OCI-LY7 (cell line): ENCODE measurements around the gene RET. TPM values are rescaled to one million over a fixed set of nuclear protein-coding genes. Genes with fewer than 3 reads are reported as not detected.

Experiments used
- BruUV-seq: library from RNA; stranded (reverse); fragments of 400-500 nt; replicated peaks from 2 replicates; lab custom pipeline; 2021; lab: Mats Ljungman, UMichigan
- CTCF ChIA-PET: fragments of 300-600 bp; sonication (Branson Sonifier 250); formaldehyde crosslinking; loops from one replicate; lab custom pipeline; 2022; ENCODE audit warnings: antibody characterized with exemption; ENCODE audit not compliant: unreplicated experiment; lab: Charles Lee
- POLR2A ChIA-PET: fragments of 300-600 bp; sonication (Branson Sonifier 250); formaldehyde crosslinking; loops from one replicate; lab custom pipeline; 2022; ENCODE audit warnings: antibody characterized with exemption; lab: Charles Lee
- DNase-seq: peaks from one replicate; pipeline ENCODE4 v3.0.0-alpha.2; 2015; ENCODE audit warnings: low spot score
- H2AFZ ChIP-seq: fragments of 200-600 bp; sonication (generic), shearing (Covaris generic); 2 replicates; pipeline ENCODE4 v1.6.1; 2014; ENCODE audit warnings: mild to moderate bottlenecking, antibody characterized with exemption, low read length, moderate library complexity
- H3K27ac ChIP-seq: fragments of 200-600 bp; sonication (generic); 2 replicates; pipeline ENCODE4 v1.5.1; 2014; ENCODE audit warnings: mixed run types, low read depth, mild to moderate bottlenecking, moderate library complexity, low read length, inconsistent platforms; ENCODE audit not compliant: poor library complexity, severe bottlenecking
- H3K36me3 ChIP-seq: fragments of 200-600 bp; sonication (generic); 2 replicates; pipeline ENCODE4 v1.6.1; 2014; ENCODE audit warnings: mild to moderate bottlenecking, antibody characterized with exemption, low read length, moderate library complexity, mixed read lengths; ENCODE audit not compliant: insufficient read depth
- H3K4me1 ChIP-seq: fragments of 200-600 bp; sonication (generic); 2 replicates; pipeline ENCODE4 v1.5.1; 2014; ENCODE audit warnings: mild to moderate bottlenecking, low read length; ENCODE audit not compliant: insufficient read depth, poor library complexity, severe bottlenecking
- H3K4me2 ChIP-seq: fragments of 200-600 bp; sonication (generic); 2 replicates; pipeline ENCODE4 v1.6.1; 2014; ENCODE audit warnings: mild to moderate bottlenecking, low read length
- H3K4me3 ChIP-seq: fragments of 200-600 bp; sonication (generic); 2 replicates; pipeline ENCODE4 v1.5.1; 2014; ENCODE audit warnings: mild to moderate bottlenecking, low read depth, low read length; ENCODE audit not compliant: poor library complexity, severe bottlenecking
- H3K79me2 ChIP-seq: fragments of 200-600 bp; sonication (generic); 2 replicates; pipeline ENCODE4 v1.6.1; 2016; ENCODE audit warnings: low read depth, mild to moderate bottlenecking, low read length, moderate library complexity, mixed read lengths; ENCODE audit not compliant: insufficient read depth
- H3K9me2 ChIP-seq: fragments of 200-600 bp; sonication (generic); 2 replicates; pipeline ENCODE4 v1.6.1; 2016; ENCODE audit warnings: mild to moderate bottlenecking, low read length, mixed read lengths; ENCODE audit not compliant: insufficient read depth
- H3K9me3 ChIP-seq: fragments of 200-600 bp; sonication (generic); 2 replicates; pipeline ENCODE4 v1.6.1; 2014; ENCODE audit warnings: mild to moderate bottlenecking, mixed run types, low read length, mixed read lengths
- H4K20me1 ChIP-seq: fragments of 200-600 bp; sonication (generic); 2 replicates; pipeline ENCODE4 v1.6.1; 2014; ENCODE audit warnings: mild to moderate bottlenecking, antibody characterized with exemption, low read length, moderate library complexity, mixed read lengths; ENCODE audit not compliant: insufficient read depth
- EZH2phosphoT487 ChIP-seq: fragments of 200-600 bp; sonication (generic); IDR thresholded peaks from 2 replicates; pipeline ENCODE4 v1.6.1; 2018; ENCODE audit warnings: low read depth, borderline replicate concordance, mild to moderate bottlenecking, mixed run types, antibody characterized with exemption, low read length, moderate library complexity, mixed read lengths
- intact Hi-C: fragments of 100-400 bp; cut with micrococcal nuclease; formaldehyde crosslinking; loops from one replicate; pipeline ENCODE4 v1.10.0; 2022; ENCODE audit not compliant: unreplicated experiment
- total RNA-seq, 2 experiments: library from RNA; depleted of rRNA in 1 of 2; stranded (reverse); fragments of >200 nt in 1 of 2; shearing (Covaris generic) in 1 of 2; gene quantifications; 2 replicates each; pipeline ENCODE4 v1.2.3, GENCODE V29; 2014 to 2022
- TF ChIP-seq, protein P1 (sequence below): fragments of 200-600 bp; sonication (generic); conservative IDR thresholded peaks from 2 replicates; pipeline ENCODE4 v1.5.1; 2014; ENCODE audit warnings: mild to moderate bottlenecking, antibody characterized with exemption, low read length, moderate library complexity, mixed read lengths

RET gene
- total RNA-seq, 2 experiments from 2014 or later: 0.06 TPM; not detected in 1

DNA sequence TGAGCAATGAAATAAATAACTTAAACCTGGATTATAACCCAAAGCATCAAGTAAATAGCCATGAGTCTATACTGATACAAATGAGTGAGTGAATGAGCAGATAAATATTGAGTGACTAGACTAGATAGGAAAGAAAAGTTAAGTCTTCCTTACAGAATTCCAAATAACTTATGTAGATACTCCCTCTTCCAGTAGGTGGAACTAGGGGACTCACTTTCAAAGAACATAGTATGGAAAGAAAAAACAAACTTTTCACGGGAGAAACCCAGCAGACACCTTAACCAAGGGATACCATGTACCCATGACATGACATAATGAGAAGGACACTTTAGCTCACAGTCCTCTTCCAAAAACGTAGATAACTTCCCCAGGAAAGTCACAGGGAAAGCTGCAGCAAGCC, 93.6 kb downstream of the RET start:
- CTCF ChIA-PET: interaction anchor here (0.7 kb wide), 1 partner anchor 34 kb away, joined by 3 read pairs; no protein-coding TSS in a partner anchor
- H4K20me1 ChIP-seq: no peaks in the 10 kb centered on the region

DNA sequence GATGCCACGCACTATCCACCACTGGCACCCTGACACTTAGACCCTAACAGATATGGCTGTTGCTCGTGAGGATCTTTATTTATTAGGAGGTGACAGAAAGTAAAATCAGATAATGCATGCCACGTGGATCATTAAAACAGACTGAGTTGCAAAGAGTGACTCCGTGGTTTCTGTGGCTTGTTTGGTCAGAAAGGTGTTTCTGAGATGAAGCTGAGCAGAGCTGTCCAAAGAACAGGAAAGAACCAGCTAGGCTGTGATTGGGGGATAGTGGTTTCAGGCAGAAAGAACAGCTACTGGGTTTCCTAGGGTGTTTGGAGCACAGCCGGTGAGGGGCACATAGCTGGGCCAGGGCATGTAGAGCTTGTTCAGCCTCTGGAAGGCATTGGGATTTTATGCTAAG, 95.8 kb downstream of the RET start:
- TF ChIP-seq, protein P1, sequence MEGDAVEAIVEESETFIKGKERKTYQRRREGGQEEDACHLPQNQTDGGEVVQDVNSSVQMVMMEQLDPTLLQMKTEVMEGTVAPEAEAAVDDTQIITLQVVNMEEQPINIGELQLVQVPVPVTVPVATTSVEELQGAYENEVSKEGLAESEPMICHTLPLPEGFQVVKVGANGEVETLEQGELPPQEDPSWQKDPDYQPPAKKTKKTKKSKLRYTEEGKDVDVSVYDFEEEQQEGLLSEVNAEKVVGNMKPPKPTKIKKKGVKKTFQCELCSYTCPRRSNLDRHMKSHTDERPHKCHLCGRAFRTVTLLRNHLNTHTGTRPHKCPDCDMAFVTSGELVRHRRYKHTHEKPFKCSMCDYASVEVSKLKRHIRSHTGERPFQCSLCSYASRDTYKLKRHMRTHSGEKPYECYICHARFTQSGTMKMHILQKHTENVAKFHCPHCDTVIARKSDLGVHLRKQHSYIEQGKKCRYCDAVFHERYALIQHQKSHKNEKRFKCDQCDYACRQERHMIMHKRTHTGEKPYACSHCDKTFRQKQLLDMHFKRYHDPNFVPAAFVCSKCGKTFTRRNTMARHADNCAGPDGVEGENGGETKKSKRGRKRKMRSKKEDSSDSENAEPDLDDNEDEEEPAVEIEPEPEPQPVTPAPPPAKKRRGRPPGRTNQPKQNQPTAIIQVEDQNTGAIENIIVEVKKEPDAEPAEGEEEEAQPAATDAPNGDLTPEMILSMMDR: no peak
- TF ChIP-seq EZH2phosphoT487: no peak
- no peaks in the 10 kb centered on the region for H3K79me2 ChIP-seq
- POLR2A ChIA-PET: interaction anchor here (0.7 to 2.4 kb wide), 5 partner anchors 13 to 51 kb away, joined by 3 to 9 read pairs (median 3); no protein-coding TSS in a partner anchor
- H3K4me3 ChIP-seq: no peak overlapping the region
- no peak overlapping the region for H2AFZ ChIP-seq
- no peaks in the 10 kb centered on the region for H3K9me2 ChIP-seq
- DNase-seq: no peak
- CTCF ChIA-PET: no interaction called here
- H3K4me2 ChIP-seq: no peak overlapping the region
- intact Hi-C loops: no loop called here
- no peaks in the 10 kb centered on the region for H3K4me1 ChIP-seq
- H3K27ac ChIP-seq: no peak overlapping the region
- peaks cover 89% of the 10 kb centered on the region for H3K36me3 ChIP-seq
- no peaks in the 10 kb centered on the region for H4K20me1 ChIP-seq
- no TSS peak for BruUV-seq
- peaks cover 4% of the 10 kb centered on the region; the same call in 1 of the 2 replicates for H3K9me3 ChIP-seq

More for the DNA sequence above, 93.6 kb downstream of the RET start:
- TF ChIP-seq, protein P1: no peak
- no peak for TF ChIP-seq EZH2phosphoT487
- Histone ChIP-seq H2AFZ (no peak overlapping the region), H3K4me3 (no peak overlapping the region), H3K4me2 (no peak overlapping the region), H3K36me3 (peaks cover 76% of the 10 kb centered on the region), H3K79me2 (no peaks in the 10 kb centered on the region), H3K4me1 (peaks cover 11% of the 10 kb centered on the region), H3K9me3 (no peaks in the 10 kb centered on the region), H3K27ac (no peak overlapping the region), H3K9me2 (no peaks in the 10 kb centered on the region)
- BruUV-seq: no TSS peak
- POLR2A ChIA-PET: no interaction called here
- no peak for DNase-seq
- intact Hi-C loops: no loop called here

DNA sequence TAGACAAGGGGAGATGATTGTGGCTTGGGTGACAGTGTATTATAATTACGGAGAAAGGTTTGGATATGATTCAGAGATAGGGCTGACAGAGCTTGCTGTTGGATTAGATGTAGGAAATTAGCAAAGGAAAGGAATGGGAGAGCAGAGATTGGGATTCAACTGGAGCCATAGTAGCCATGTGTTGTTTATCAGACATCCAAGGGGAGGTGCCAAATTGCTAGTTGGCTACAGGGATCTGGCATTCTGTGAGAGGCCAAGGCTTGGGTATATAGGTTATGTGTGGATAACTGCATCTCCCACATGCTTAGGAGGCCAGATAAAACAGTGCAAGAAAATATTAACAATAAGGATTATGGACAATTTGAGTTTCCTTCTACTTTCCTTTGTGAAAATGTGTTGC, 96.3 kb downstream of the RET start:
- DNase-seq: no peak
- Histone ChIP-seq H3K4me2 (no peak overlapping the region), H3K79me2 (no peaks in the 10 kb centered on the region), H2AFZ (no peak overlapping the region), H3K9me3 (peaks cover 7% of the 10 kb centered on the region; the same call in 1 of the 2 replicates), H3K4me1 (no peaks in the 10 kb centered on the region), H3K9me2 (no peaks in the 10 kb centered on the region), H3K4me3 (no peak overlapping the region), H3K36me3 (peaks cover 94% of the 10 kb centered on the region), H4K20me1 (no peaks in the 10 kb centered on the region), H3K27ac (no peak overlapping the region)
- ChIA-PET CTCF (no interaction called here), POLR2A (interaction anchor here (0.7 to 2.4 kb wide), 4 partner anchors 13 to 50 kb away, joined by 3 to 9 read pairs (median 3); no protein-coding TSS in a partner anchor)
- intact Hi-C loops: no loop called here
- no peak for TF ChIP-seq EZH2phosphoT487
- no TSS peak for BruUV-seq
